ENCODE data around the gene NYNRIN.

Gene NYNRIN

GRCh38 chr14:24415421-24416253, 16.8 kb downstream of the NYNRIN start:
- DNase-seq (ENCODE audit: low read depth), result no peak

DNA sequence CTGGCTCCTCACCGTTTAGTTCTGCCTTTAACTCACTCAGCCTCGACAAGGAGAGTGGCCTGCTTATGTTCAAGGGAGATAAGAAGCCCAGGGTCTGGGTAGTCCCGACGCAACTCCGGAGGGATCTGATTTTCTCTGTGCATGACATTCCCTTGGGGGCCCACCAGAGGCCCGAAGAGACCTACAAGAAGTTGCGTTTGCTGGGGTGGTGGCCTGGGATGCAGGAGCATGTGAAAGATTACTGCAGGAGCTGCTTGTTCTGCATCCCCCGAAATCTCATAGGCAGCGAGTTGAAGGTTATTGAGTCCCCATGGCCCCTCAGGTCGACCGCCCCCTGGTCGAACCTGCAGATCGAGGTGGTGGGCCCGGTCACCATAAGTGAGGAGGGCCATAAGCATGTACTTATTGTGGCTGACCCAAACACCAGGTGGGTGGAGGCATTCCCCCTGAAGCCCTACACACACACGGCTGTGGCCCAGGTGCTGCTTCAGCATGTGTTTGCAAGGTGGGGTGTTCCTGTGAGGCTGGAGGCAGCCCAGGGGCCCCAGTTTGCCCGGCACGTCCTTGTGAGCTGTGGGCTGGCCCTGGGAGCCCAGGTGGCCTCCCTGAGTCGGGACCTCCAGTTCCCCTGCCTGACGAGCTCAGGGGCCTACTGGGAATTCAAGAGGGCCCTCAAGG, 17.6 kb downstream of the NYNRIN start:
- no peak for DNase-seq (ENCODE audit: low read depth)

DNA sequence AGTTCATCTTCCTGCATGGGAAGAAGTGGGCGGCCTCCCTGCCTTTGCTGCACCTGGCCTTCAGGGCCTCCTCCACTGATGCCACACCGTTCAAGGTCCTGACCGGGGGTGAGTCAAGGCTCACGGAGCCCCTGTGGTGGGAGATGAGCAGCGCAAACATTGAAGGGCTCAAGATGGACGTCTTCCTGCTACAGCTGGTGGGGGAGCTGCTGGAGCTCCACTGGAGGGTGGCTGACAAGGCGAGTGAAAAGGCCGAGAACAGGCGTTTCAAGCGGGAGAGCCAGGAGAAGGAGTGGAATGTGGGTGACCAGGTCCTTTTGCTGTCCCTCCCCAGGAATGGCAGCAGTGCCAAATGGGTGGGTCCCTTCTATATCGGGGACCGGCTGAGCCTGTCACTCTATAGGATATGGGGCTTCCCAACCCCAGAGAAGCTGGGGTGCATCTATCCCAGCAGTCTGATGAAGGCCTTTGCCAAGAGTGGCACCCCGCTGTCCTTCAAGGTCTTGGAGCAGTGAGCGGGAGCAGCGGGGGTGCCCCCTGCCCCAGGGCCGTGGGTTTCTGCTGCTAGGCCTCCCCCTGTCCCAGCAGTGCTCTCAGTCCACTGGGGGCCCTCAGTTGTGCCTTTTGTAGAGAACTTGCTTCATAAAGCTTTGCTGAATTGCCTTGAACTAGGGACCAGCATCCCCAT, 18.3 kb downstream of the NYNRIN start:
- no peak for DNase-seq (ENCODE audit: low read depth)

DNA sequence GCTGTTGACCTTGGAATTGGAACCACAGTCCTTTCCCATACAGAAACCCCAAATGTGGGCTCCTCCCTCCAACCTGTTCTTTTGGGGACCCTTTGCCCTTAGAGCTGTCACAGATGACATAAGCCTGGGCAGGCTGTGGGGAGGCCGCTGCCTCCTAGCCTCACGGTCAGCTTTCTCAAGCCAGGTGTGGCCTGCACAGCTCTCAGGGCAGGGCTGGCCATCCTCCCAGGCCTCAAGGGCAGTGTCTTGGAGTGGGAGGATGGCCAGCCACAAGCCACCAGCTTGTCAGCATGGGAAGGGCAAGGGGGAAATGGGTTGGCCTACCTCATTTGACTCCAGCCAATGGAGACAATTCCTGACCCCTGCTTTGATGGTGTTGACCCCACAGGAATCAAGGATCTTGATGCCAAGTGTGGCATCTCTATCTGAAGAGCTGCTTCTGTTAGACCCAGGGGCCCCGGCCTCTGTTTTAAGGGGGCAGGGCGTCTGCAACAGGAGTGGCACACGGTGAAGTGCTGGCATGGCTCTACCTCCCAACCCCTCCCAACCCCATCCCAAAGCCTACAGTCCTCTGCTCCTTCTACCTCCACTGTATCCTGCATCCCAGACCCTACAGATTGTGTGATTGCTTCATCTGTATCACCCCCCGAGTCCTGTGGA, 19.2 kb downstream of the NYNRIN start:
- DNase-seq (ENCODE audit: low read depth), result no peak

DNA sequence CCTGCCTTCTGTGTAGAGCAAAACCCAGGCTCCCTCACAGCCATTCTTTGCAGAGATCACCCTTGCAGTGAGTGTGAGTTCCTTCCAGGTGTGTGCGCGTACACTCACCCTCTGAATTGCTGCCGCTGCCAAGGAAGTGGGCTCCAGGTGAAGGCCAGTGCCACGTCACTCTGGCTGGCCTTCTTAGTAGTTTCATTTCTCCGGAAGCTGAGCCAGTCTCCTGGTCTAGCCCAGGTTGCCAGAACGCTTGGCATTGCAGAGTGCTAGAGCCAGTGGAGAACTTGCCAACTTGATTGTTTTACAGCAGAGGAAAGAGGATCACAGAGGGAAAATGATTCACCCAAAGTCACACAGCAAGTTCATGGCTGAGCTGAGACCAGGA, 19.7 kb downstream of the NYNRIN start:
- no peak for DNase-seq (ENCODE audit: low read depth)

- DNase-seq (ENCODE audit: low read depth), result no peak
Observed at GRCh38 chr14:24422261-24422660, 23.5 kb downstream of the NYNRIN start.

DNA sequence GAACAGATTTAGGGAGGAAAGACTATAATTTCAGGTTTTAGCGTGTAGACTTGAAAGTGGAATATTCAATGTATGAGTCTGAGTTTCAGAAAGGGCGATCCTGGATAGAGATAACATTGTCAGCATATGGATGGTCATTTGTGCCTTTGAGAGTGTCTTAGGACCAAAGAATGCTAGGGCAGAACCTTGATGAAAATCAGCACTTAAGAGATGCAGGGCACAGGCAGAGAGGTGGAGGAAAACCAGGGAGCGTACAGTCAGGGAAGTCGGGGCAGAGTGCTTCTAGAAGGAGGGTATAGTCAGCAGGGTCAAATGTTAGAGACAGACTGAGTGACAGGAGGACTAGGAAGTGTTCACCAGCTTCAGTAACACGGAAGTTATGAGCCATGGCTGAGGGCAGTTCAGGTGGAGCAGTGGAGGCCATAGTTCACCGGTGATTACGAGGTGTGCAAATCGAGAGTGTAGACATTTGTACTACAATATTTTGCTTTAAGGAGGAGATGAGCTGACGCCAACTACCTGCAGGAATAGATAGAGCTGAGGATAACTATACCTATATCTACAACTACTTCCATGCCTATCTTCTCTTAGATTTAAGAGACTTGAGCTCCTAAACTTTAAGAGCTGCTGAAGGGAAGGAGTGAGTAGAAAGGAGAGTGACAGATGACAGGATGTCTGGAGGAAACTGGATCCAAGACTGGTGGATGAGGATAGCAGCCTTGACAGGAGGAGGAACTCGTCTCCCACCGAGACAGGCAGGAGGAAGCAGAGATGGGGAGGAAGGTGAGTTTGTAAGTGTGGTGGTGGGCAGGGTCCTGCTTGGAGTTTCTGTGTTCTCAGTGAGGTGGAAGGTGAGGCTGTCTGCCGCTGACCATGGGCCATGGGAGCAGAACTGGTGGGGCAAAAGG, 24.1 kb downstream of the NYNRIN start:
- DNase-seq (ENCODE audit: low read depth), result no peak

DNA sequence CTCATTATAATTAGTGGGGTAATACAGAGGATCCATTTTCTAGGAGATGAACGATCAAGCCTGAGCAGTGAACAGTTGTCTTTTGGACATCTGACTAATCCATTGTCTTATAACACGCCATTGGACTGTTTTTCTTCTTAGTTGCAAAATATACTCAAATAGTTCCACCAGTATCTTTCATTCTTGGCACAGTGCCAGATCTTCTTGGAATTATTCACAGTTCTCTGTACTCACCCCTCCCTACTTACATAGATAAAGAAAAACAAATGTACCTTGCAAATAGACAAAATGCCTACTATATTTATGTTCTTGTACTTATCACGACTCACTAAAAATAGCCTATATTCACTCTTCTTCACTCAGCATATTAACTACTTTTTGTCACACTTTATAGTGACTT, 26.9 kb downstream of the NYNRIN start:
- DNase-seq (ENCODE audit: low read depth), result peak; percentile 70

DNA sequence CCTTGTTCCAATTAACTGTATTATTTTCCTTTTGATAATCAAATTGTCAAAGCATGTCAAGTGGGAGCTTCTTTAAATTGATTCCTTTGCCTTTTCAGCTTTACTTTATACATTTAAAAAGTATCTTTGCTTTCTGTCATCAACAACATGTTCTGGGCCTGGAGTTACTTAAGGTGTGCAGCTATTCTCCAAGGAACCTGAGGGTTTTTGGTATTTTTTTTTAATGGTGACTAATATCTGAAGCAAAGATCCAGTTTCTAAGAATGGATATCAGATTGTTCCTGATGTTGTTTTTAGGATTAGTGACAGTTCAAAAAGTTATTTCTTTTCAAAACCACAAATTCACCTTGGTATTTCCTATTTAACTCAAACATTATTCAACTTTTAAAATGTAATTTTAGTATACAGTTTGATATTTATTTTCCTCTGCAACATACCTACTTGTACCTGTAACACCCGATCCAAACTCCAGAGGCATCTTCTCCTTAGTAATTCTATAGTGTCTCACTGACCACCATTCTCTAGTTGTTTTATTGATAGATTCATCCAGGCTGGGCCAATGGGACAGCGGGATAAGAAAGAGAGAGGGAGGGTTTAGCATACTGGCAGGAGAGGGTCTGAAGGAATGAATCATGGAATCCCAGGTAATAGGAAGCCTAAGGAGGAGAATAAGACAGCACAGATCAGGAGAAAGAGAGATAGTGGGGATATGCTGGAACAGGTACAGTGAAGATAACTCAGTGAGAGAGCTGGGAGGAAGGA, 27.5 kb downstream of the NYNRIN start:
- DNase-seq (ENCODE audit: low read depth), result no peak

- DNase-seq (ENCODE audit: low read depth), result no peak
Observed at GRCh38 chr14:24426912-24427536, 28.2 kb downstream of the NYNRIN start.

DNA sequence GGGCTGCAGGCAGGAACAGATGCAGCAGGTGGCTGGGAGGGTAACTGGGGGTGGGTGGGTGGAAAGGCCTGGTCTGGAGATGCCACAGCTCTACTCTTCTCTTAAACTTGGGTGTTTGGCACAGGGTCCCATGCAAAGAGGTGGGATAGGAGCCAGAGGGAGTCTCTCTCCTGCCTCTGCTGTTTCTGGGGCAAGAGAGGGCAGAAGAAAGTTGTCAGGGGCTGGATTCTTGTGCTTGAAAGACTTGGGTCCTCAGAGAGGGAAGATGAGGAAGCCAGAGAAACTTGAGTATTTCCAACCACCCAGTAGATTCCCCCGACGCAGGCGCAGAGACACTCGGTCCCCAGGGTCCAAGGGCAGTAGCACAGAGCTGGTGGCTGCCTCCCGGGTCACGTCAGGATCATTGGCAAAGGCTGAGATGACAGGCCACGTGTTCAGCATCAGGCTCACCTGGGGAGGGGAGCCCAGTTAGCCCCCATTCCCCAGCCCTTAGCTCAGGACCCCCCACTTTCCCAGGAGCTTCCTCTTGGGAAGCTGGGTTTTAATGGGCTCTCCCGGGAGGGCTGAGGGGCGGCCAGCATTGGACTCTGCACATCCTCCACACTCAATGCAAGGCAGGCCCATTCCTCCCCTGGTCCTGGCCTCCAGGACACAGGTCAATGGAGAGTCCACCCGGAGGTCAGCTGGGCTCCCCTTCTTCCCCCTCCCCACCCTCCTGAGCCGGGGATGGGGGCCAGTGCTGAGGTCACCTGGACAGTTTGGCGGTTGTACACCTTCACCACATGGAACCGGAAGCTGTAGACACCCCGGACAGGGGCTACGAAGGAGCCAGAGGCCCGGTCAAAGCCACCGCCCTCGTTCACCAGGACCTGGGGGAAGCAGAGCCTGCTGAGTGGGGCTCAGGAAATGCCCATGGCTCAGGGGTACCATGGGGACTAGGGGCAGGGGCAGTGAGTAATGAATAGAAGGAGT, 29.0 kb downstream of the NYNRIN start:
- no peak for DNase-seq (ENCODE audit: low read depth)

DNA sequence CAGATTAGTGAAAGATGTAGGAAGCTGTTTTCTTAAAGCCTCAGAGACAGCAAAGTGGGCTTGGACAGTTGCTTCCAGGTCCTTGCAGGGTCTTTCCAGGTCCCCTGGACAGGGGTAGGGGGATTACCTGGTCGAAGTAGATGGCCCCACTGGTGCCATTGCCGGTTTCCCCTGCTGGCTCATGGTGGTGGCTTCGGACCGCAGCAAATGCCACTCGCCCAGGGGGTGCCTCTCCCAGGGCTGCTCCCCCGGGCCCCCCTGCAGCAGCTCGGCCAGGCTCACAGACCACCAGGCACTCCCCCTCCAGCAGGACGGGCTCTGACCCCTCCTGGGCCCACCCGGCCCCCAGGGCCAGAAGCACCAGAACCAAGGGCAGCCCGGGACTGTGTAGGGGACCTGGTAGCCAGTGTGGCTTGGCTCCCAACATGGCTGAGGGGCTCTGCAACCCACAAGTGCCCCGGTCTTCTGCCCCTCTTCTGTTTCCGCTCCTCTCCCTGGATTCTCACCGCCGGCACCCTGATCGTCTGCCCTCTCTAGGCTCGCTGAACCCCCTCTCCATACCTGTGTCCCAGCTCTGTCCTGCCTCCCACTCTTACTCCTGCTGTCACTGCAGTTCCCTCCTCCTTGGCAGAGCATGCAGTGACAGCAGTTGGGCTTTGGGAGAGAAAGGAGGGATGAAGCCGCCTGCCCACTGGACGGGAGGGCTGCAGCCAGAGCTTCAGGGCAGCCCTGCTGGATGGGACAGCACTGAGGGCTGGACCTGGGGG, 30.0 kb downstream of the NYNRIN start:
- DNase-seq (ENCODE audit: low read depth), result no peak

DNA sequence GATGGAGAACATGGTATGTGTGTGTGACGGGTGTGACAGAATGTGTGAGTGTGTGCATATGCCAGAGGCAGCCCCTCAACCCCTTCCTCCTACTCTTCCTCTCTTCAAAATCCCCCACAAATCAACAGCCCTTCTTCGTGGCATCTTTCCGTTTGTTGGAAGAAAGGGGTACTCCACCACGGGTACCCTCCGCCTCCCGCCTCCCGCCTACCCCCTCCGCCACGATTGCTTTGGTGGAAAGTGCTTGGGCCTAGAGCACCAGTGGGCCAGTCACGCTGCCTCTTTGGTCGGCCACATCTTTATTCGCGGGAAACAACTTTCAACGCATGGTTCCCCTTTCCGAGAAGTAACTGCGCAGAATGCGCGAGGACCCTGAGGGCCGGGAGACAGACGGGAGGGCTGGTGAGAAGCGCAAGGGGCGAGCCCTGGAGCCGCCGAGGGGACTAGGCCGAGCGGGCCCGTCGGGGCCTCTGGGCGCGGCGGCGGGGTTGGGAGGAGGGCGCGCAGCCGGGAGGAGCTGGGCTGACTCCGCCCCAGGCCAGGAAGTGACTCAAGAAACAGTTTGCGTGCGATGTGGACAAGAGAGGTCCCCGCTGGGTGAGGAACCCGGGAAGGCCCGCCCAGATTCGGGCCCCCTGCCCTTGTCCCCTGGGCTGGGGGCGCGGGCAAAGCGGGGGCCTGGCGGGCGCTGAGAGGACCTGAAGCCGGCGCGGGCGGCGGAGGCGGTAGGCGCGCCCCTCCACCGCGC, 30.8 kb downstream of the NYNRIN start, which contains the start of the genes CBLN3 and KHNYN:
Gene CBLN3, minus strand, starts transcription at position 274 of the 748 bp plus-strand sequence. CDS start 614 bp downstream, outside the sequence.
Gene KHNYN, plus strand, starts transcription at position 560 of the 748 bp plus-strand sequence. CDS start 777 bp downstream, outside the sequence.
- DNase-seq (ENCODE audit: low read depth), result peak; percentile 95

DNA sequence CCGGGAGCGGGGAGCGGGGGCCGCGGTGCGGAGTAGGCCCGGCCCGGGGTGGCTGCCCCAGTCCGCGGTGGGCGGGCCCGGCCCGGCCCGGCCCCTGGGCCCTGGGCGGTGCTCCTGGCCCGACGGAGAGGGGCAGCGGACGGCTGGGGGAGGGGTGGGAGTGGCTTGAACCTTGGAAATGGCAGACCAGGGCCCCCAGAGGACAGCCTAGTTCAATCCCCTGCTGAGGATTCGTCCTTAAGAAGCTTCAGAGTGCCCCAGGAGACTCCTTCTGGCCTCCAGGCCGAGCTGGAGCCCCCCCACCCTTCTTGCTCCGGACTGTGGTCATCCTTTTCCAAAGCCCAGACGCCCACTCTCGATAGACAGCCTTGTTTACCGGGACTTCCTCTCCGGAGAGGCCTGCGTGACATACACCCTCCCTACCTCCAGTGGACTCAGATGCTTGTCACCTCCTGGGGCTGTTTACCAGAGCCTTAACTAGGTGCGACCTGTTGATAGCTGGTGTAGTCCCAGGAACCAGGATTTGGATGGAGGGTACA, 31.4 kb downstream of the NYNRIN start:
- DNase-seq (ENCODE audit: low read depth), result peak; percentile 87

GRCh38 chr14:24430682-24431568, 32.1 kb downstream of the NYNRIN start:
- peak; percentile 75 for DNase-seq (ENCODE audit: low read depth)
